ENCODE measurements around the gene YAF2. TPM values are rescaled to one million over a fixed set of nuclear protein-coding genes. Genes with fewer than 3 reads are reported as not detected.

YAF2 gene
- total RNA-seq, 2 donors from 2014 or later = 19.4 to 27.3 TPM

- H3K4me3 ChIP-seq (ENCODE audit: low read length) = peak overlapping the region; percentile 82
- TF ChIP-seq CTCF (conservative IDR thresholded peaks at IDR 0.05) = peak; percentile 59
- H3K9ac ChIP-seq (ENCODE audit: extremely low read depth, low read length, poor library complexity, severe bottlenecking) = peak overlapping the region; percentile 38
- peak; percentile 75 for DNase-seq
- H3K36me3 ChIP-seq (ENCODE audit: control insufficient read depth, insufficient read depth, low read length) = no peaks in the 10 kb centered on the region
- H3K27ac ChIP-seq (ENCODE audit: low read depth, low read length) = no peak overlapping the region
- Mint-ChIP-seq H3K27ac (peak overlapping the region; percentile 88), H3K4me1 (peaks cover 22% of the 10 kb centered on the region), H3K27me3 (ENCODE audit: insufficient read depth) (peaks cover 10% of the 10 kb centered on the region), H3K9me3 (no peaks in the 10 kb centered on the region), H3K36me3 (ENCODE audit: low read depth) (no peaks in the 10 kb centered on the region), H3K4me3 (peak overlapping the region; percentile 77)
- WGBS, 2 experiments (ENCODE audit: insufficient coverage in 1 of 2, insufficient read length in 1 of 2) = 69 to 78% methylated on average over 11 of the region's 11 CpGs
- H3K27me3 ChIP-seq (ENCODE audit: control insufficient read depth, insufficient read depth, low read length, poor library complexity, severe bottlenecking) = no peaks in the 10 kb centered on the region
- H3K9me3 ChIP-seq (ENCODE audit: control insufficient read depth, low read length) = no peaks in the 10 kb centered on the region
- no peaks in the 10 kb centered on the region for H3K4me1 ChIP-seq (ENCODE audit: control insufficient read depth, insufficient read depth, low read length)
Measured at GRCh38 chr12:42145552-42146215, 92.4 kb downstream of the YAF2 start.

DNA sequence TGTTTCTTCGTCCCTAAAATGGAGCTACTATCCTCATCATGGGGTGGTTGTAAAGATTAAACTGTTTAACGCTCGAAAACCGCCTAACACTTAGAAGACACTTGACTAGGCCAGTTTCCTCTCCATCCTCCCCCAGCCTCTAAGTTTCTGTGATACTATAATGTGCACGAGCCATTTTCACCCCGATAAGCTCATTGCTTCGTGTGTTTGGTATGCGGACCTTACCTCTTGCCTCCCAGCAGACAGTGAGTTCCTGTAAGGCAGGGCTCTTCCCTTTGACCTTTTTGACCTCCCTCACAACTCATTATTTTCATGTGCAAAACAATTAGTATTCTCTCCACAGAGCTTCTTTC, 92.9 kb downstream of the YAF2 start:
- Histone ChIP-seq H3K9me3 (ENCODE audit: control insufficient read depth, low read length) (no peaks in the 10 kb centered on the region), H3K4me3 (ENCODE audit: low read length) (peak overlapping the region; percentile 82), H3K27me3 (ENCODE audit: control insufficient read depth, insufficient read depth, low read length, poor library complexity, severe bottlenecking) (no peaks in the 10 kb centered on the region), H3K4me1 (ENCODE audit: control insufficient read depth, insufficient read depth, low read length) (no peaks in the 10 kb centered on the region), H3K27ac (ENCODE audit: low read depth, low read length) (peak overlapping the region; percentile 4), H3K36me3 (ENCODE audit: control insufficient read depth, insufficient read depth, low read length) (no peaks in the 10 kb centered on the region), H3K9ac (ENCODE audit: extremely low read depth, low read length, poor library complexity, severe bottlenecking) (peak overlapping the region; percentile 38)
- peaks cover 22% of the 10 kb centered on the region for H3K4me1 Mint-ChIP-seq
- H3K27me3 Mint-ChIP-seq (ENCODE audit: insufficient read depth) = peaks cover 10% of the 10 kb centered on the region
- H3K4me3 Mint-ChIP-seq = peak overlapping the region; percentile 77
- H3K9me3 Mint-ChIP-seq = no peaks in the 10 kb centered on the region
- peak overlapping the region; percentile 88 for H3K27ac Mint-ChIP-seq
- no peaks in the 10 kb centered on the region for H3K36me3 Mint-ChIP-seq (ENCODE audit: low read depth)
- WGBS, 2 experiments (ENCODE audit: insufficient coverage in 1 of 2, insufficient read length in 1 of 2) = 52 to 57% methylated on average over 8 of the region's 8 CpGs
- no peak for TF ChIP-seq CTCF (conservative IDR thresholded peaks at IDR 0.05)
- DNase-seq = no peak

DNA sequence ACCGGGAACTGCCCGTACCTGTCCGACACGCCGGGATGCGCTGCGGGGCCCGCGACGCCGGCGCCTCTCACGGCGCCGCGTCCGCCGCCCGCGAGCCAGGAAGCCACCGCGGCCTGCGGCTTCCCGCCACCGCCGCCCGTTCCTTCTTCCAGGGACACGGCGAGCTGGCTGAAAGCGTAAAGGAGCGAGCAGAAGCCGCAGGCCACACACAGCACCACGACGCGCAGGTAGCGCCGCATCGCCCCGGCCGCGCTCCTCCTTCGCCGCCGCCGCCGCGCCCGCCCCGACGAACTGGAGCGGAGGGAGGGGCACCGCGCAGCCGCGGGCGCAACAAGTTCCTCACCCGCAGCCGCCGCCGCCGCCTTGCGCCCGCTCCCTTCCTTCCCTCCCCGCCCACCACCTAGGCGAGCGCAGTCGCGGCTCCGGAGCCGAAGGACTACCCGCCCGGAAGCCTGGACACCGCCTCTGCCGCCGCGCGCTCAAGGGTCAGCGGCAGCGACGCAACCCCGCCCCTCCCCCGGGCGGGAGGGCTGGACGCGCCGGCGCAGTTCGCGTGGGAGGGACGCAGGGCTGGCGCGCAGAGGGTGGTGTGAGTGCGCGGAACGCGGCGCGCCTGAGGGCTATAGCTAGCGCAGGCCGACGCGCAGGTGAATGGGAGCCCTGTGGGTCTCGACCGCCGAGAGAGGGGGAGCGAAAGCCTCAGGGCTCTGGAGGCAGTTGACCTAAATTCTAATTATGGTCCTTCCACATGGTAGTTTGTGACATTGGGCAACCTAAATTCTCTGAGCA, 93.4 kb downstream of the YAF2 start, which contains the start of gene GXYLT1:
Gene GXYLT1 (minus strand): TSS at position 467 of the 789 bp plus-strand sequence. CDS start 228 bp downstream, at position 239.
- Mint-ChIP-seq H3K27ac (peak within 1 kb of the TSS; percentile 88), H3K4me1 (peaks cover 22% of the 10 kb centered on the region), H3K27me3 (ENCODE audit: insufficient read depth) (peaks cover 10% of the 10 kb centered on the region), H3K36me3 (ENCODE audit: low read depth) (no peaks in the 10 kb centered on the region), H3K9me3 (no peaks in the 10 kb centered on the region), H3K4me3 (peak within 1 kb of the TSS; percentile 77)
- no peaks in the 10 kb centered on the region for H3K27me3 ChIP-seq (ENCODE audit: control insufficient read depth, insufficient read depth, low read length, poor library complexity, severe bottlenecking)
- H3K27ac ChIP-seq (ENCODE audit: low read depth, low read length) = peak within 1 kb of the TSS; percentile 73
- no peak for TF ChIP-seq CTCF (conservative IDR thresholded peaks at IDR 0.05)
- no peaks in the 10 kb centered on the region for H3K4me1 ChIP-seq (ENCODE audit: control insufficient read depth, insufficient read depth, low read length)
- H3K9me3 ChIP-seq (ENCODE audit: control insufficient read depth, low read length) = no peaks in the 10 kb centered on the region
- 0% methylated on average over 24 to 106 of the region's 106 CpGs for WGBS, 2 experiments (ENCODE audit: insufficient coverage in 1 of 2, insufficient read length in 1 of 2)
- no peaks in the 10 kb centered on the region for H3K36me3 ChIP-seq (ENCODE audit: control insufficient read depth, insufficient read depth, low read length)
- DNase-seq = peak; percentile 98
- peak within 1 kb of the TSS; percentile 91 for H3K4me3 ChIP-seq (ENCODE audit: low read length)
- peak within 1 kb of the TSS; percentile 57 for H3K9ac ChIP-seq (ENCODE audit: extremely low read depth, low read length, poor library complexity, severe bottlenecking)

Data from endodermal cell (in vitro differentiated cells).